GM18858 (cell line): Measurements from ENCODE around the gene CYP4F12.
"Not testable (repeated sequence)": the region's sequence is repeated elsewhere in the genome, so short reads cannot be mapped to it uniquely, and the experiment has no call there.

Source experiments
- ATAC-seq: cut with Tn5 transposase; IDR thresholded peaks from one replicate; pipeline ENCODE4 v1.9.1; 2021; ENCODE audit not compliant: unreplicated experiment

The CYP4F12 gene

DNA sequence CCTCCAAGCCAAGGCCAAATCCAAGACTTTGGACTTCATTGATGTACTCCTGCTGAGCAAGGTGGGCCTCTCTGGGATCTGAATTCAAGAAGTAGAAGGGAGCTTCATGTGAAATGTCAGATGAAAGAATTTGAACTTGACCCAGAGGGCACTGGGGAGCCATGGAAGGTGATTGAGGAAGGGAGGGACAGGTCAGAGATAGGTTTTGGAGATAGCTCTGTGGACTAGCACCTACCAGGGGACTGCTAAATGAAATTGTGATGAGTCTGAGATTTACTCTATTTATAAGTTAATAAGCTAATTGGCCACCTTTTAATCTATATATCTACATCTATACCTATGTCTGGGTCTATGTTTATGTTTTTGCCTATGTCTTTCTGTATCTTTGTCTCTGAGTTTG, 22.8 kb upstream of the CYP4F12 start:
- not testable (repeated sequence) for ATAC-seq

- ATAC-seq, result no peak
Measured at GRCh38 chr19:15651791-15652190, 21.1 kb upstream of the CYP4F12 start.

- ATAC-seq, result no peak
Measured at GRCh38 chr19:15652559-15653278, 20.2 kb upstream of the CYP4F12 start.

- ATAC-seq, result no peak
Measured at GRCh38 chr19:15656467-15656866, 16.4 kb upstream of the CYP4F12 start.

GRCh38 chr19:15663247-15663646, 9.6 kb upstream of the CYP4F12 start:
- ATAC-seq, result no peak

DNA sequence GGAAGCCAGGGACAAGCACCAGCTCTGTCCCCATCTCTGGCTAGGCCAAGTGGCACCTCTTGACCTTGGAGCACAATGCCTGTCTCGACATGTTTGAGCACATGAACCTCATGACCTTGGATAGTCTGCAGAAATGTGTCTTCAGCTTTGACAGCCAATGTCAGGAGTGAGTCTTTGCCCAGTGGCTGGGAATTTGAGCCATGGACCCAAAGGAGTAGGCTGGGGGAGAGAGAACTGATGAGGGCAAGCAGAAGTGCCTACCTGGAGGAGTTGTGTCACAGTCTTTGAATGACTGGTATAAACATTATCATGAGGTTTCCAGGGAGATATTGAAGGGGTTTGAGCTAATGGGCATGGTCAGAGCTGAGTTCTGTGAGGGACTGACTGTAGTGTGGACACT, 6.7 kb upstream of the CYP4F12 start:
- no peak for ATAC-seq

DNA sequence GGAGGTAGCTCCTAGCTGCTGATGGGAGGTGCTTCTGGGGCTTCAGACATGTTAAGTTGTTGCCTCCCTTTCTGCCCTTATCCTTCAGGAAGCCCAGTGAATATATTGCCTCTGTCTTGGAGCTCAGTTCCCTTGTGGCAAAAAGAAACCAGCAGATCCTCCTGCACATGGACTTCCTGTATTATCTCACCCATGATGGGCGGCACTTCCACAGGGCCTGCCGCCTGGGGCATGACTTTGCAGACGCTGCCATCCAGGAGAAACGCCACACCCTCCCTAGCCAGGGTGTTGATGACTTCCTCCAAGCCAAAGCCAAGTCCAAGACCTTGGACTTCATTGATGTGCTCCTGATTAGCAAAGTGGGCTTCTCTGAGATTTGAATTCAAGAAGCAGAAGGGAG, 6.0 kb upstream of the CYP4F12 start:
- ATAC-seq, result no peak

- ATAC-seq, result no peak
Measured at GRCh38 chr19:15669440-15669839, 3.4 kb upstream of the CYP4F12 start.

GRCh38 chr19:15669891-15670290, 3.0 kb upstream of the CYP4F12 start:
- no peak for ATAC-seq

- ATAC-seq, result no peak
Measured at GRCh38 chr19:15671237-15671821, 1.6 kb upstream of the CYP4F12 start.

GRCh38 chr19:15671891-15672579, 852 bp upstream of the CYP4F12 start:
- no peak for ATAC-seq

GRCh38 chr19:15673176-15673654, 328 bp downstream of the CYP4F12 start:
- ATAC-seq, result no peak

DNA sequence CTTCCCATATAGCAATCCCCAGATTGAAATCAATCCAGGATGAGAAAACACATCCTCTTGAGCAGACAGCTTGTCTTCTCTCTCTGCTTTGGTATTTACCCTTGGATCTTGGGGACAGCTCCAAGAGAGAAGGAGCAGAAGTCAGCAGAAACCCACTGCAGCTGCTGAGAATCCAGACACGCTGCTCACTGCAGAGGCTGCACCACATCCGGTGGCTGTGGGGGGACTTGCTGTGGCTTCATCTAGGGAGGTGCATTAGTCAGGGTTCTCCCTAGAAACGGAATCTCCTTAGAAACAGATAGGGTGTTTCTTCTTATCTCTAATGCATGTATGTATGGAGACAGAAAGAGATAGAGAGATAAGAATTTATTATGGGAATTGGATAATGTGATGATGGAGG, 2.7 kb downstream of the CYP4F12 start:
- no peak for ATAC-seq

DNA sequence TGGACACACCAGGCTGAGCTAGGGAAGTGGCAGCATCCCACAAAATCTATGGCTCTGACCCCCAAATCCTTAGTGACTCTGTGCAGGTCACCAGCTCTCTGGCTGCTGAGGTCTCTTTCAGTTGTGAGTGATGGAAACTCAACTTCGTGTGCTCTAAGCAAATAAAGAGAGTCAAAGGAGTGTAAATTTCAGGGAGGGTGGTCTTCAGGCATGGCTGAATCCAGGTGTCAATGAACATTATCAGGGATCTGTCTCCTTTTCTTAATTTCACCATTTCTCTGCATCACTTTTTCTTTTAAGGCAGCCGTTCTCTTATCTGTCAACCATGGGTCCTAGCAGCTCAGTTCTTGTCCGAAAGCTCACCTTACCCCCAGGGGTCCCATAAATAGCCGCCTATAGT, 6.2 kb downstream of the CYP4F12 start:
- no peak for ATAC-seq

- not testable (repeated sequence) for ATAC-seq
Measured at GRCh38 chr19:15679865-15680264, 7.0 kb downstream of the CYP4F12 start.

- no peak for ATAC-seq
Measured at GRCh38 chr19:15680478-15681322, 7.8 kb downstream of the CYP4F12 start.

DNA sequence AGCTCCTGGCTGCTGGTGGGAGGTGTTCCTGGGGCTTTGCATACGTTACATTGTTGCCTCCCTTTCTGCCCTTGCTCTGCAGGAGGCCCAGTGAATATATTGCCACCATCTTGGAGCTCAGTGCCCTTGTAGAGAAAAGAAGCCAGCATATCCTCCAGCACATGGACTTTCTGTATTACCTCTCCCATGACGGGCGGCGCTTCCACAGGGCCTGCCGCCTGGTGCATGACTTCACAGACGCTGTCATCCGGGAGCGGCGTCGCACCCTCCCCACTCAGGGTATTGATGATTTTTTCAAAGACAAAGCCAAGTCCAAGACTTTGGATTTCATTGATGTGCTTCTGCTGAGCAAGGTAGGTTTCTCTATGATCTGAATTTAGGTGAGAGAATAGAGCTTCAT, 10.5 kb downstream of the CYP4F12 start:
- ATAC-seq, result no peak

DNA sequence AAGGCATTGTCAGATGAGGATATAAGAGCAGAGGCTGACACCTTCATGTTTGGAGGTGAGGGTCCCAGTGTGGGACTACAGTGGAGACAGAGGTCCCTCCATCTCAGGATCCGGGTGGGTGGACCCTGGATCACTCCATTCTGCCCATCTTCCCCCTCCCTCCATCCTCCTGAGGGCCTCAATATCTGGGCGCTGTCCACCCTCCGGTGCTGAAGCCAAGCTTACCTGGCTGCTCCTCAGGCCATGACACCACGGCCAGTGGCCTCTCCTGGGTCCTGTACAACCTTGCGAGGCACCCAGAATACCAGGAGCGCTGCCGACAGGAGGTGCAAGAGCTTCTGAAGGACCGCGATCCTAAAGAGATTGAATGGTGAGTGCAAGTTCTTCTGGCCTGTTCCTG, 11.9 kb downstream of the CYP4F12 start:
- no peak for ATAC-seq

GRCh38 chr19:15696654-15697194, 23.8 kb downstream of the CYP4F12 start:
- no peak for ATAC-seq

DNA sequence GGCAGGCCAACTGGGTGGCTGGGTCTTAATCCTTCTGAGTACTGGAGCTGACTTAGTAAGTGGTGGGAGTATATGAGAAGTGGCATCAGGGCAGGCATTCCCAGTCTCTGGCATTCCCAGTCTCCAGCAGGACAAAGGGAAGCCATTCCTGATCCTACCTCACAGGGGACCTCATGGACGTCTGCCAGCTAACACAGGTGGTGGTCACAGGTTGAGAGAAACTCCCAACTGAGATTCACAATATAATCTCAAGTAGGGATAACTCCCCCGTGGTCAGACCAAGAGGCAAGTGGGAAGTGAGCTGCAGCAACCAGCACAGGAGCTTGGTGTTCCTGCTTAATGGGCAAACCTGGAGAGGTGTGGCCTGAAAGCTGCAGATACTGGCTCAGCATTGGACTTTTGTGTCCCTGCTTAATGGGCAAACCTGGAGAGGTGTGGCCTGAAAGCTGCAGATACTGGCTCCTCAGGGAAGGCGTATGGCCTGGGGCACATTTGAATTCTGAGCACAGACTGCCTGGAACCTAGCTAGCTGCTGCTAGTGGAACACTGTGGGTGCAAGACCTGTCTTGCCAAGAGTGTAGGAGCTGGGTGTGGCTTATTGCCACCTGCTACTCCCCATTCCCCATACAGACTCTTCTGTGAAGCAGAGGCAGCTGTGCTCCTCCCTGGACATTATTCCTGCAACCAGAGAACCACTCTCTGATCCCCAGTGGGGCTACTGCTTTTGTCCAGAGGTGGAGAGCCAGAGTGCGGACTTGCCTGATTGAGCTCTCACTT, 29.1 kb downstream of the CYP4F12 start:
- no peak for ATAC-seq
